ENCODE measurements around the gene FEM1C. TPM values are rescaled to one million over a fixed set of nuclear protein-coding genes. Genes with fewer than 3 reads are reported as not detected.

The FEM1C gene
- total and polyA plus RNA-seq, 2 experiments from 2014 or later: 12.0 to 16.5 TPM

DNA sequence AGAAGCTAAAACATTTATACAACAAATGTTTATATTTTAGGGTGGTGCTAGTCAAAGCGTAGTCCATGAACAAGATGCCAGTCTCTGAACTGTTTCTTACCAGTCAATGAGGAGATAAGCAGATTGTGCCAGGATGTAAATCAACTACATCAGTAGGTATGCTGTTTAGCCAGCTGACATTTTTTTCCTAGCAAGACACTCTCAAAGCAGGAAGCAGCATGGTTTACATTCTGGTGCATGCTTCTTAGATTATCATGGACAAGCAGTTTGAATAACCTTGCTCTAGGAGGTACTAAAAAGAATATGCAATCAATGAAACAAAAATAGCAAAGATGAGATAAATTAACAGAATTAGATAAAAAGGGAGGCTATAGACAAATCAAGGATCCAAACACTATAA is 40.7 kb upstream of the FEM1C start:
- TF ChIP-seq EZH2 (IDR thresholded peaks at IDR 0.05; ENCODE audit: insufficient read depth, poor library complexity, severe bottlenecking): no peak
- H3F3A ChIP-seq (ENCODE audit: insufficient read depth): peaks cover 14% of the 10 kb centered on the region; the same call in 1 of the 2 replicates
- H3K27me3 ChIP-seq (replicated peaks; ENCODE audit: insufficient read depth): no peaks in the 10 kb centered on the region
- H3K4me3 ChIP-seq: no peak overlapping the region
- no peak overlapping the region for H3K27ac ChIP-seq
- H3K79me2 ChIP-seq (ENCODE audit: insufficient read depth): peaks cover 96% of the 10 kb centered on the region
- in situ Hi-C loops (cut with MboI): loop anchor here (10.0 to 25.0 kb wide), 2 partner anchors 270 to 498 kb away; no protein-coding TSS in a partner anchor
- no peak overlapping the region for H3K4me2 ChIP-seq (ENCODE audit: unreplicated experiment)
- peaks cover 4% of the 10 kb centered on the region for H3K36me3 ChIP-seq (ENCODE audit: low read depth)
- 100% methylated on average over 1 of the region's 1 CpG for WGBS, 2 experiments (ENCODE audit: low coverage in 1 of 2, low lambda C conversion rate in 2 of 2, missing lambda C conversion rate in 2 of 2)
- H3K9ac ChIP-seq: no peak overlapping the region
- H2AFZ ChIP-seq: no peak overlapping the region
- no peaks in the 10 kb centered on the region for H3K9me2 ChIP-seq (ENCODE audit: insufficient read depth)
- no peaks in the 10 kb centered on the region for H3K9me3 ChIP-seq (ENCODE audit: low read depth)
- 0 out of 2 replicates have a peak, but pooled peaks cover 4% of the 10 kb centered on the region for H4K20me1 ChIP-seq (ENCODE audit: insufficient read depth)
- DNase-seq: no peak
- peaks cover 15% of the 10 kb centered on the region for H3K4me1 ChIP-seq (ENCODE audit: insufficient read depth)

- Histone ChIP-seq H3K36me3 (ENCODE audit: low read depth) (peaks cover 9% of the 10 kb centered on the region), H2AFZ (no peak overlapping the region), H3K79me2 (ENCODE audit: insufficient read depth) (peaks cover 96% of the 10 kb centered on the region), H3K27me3 (replicated peaks; ENCODE audit: insufficient read depth) (no peaks in the 10 kb centered on the region), H3K9ac (no peak overlapping the region), H3K4me3 (no peak overlapping the region), H3K27ac (no peak overlapping the region; the same call in 1 of the 2 replicates), H3K4me1 (ENCODE audit: insufficient read depth) (peaks cover 15% of the 10 kb centered on the region), H3F3A (ENCODE audit: insufficient read depth) (peaks cover 11% of the 10 kb centered on the region; the same call in 1 of the 2 replicates), H3K9me2 (ENCODE audit: insufficient read depth) (no peaks in the 10 kb centered on the region), H3K4me2 (ENCODE audit: unreplicated experiment) (no peak overlapping the region), H4K20me1 (ENCODE audit: insufficient read depth) (0 out of 2 replicates have a peak, but pooled peaks cover 2% of the 10 kb centered on the region), H3K9me3 (ENCODE audit: low read depth) (no peaks in the 10 kb centered on the region)
- in situ Hi-C loops (cut with MboI): loop anchor here (10.0 to 25.0 kb wide), 2 partner anchors 270 to 497 kb away; no protein-coding TSS in a partner anchor
- peak; percentile 21 for DNase-seq
- WGBS, 2 experiments (ENCODE audit: low coverage in 1 of 2, low lambda C conversion rate in 2 of 2, missing lambda C conversion rate in 2 of 2): 91 to 100% methylated on average over 1 of the region's 1 CpG
- TF ChIP-seq EZH2 (IDR thresholded peaks at IDR 0.05; ENCODE audit: insufficient read depth, poor library complexity, severe bottlenecking) (no peak), EZH2phosphoT487 (IDR thresholded peaks at IDR 0.05; ENCODE audit: insufficient read depth, low read depth) (no peak)
These were observed 39.9 kb upstream of the FEM1C start for GRCh38 chr5:115584501-115584900.

DNA sequence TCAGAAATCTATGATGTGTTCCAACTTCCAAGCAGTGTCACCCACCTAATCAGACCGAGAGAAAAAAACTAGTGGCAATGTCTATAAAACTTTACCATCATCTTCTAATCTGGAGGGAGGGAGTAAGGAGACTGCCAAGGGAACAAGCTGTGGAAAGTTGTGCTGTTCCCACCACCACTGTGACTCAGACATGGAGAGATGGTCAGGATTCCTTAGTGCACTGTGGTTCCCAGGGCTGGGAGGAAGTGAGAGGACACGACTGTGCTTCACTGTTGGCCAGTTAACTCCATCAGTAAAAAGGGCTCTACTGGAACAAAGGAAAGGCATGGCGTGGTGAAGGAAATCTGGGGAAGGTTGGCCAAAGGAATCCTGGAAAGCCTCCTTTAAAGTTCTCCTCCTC is 38.9 kb upstream of the FEM1C start:
- Histone ChIP-seq H3F3A (ENCODE audit: insufficient read depth) (peaks cover 4% of the 10 kb centered on the region; the same call in 1 of the 2 replicates), H3K27ac (peak overlapping the region; percentile 75), H3K4me3 (no peak overlapping the region), H3K36me3 (ENCODE audit: low read depth) (peaks cover 9% of the 10 kb centered on the region), H2AFZ (no peak overlapping the region), H3K9me3 (ENCODE audit: low read depth) (no peaks in the 10 kb centered on the region), H3K4me2 (ENCODE audit: unreplicated experiment) (peak overlapping the region; percentile 29), H3K27me3 (replicated peaks; ENCODE audit: insufficient read depth) (no peaks in the 10 kb centered on the region), H3K9ac (peak overlapping the region; percentile 36), H4K20me1 (ENCODE audit: insufficient read depth) (no peaks in the 10 kb centered on the region), H3K79me2 (ENCODE audit: insufficient read depth) (peaks cover 88% of the 10 kb centered on the region), H3K9me2 (ENCODE audit: insufficient read depth) (no peaks in the 10 kb centered on the region), H3K4me1 (ENCODE audit: insufficient read depth) (peaks cover 15% of the 10 kb centered on the region)
- 28 to 34% methylated on average over 3 of the region's 3 CpGs for WGBS, 2 experiments (ENCODE audit: low coverage in 1 of 2, low lambda C conversion rate in 2 of 2, missing lambda C conversion rate in 2 of 2)
- in situ Hi-C loops (cut with MboI): loop anchor here (10.0 to 25.0 kb wide), 2 partner anchors 269 to 496 kb away; no protein-coding TSS in a partner anchor
- DNase-seq: peak; percentile 93
- TF ChIP-seq EZH2phosphoT487 (IDR thresholded peaks at IDR 0.05; ENCODE audit: insufficient read depth, low read depth) (no peak), EZH2 (IDR thresholded peaks at IDR 0.05; ENCODE audit: insufficient read depth, poor library complexity, severe bottlenecking) (no peak)

DNA sequence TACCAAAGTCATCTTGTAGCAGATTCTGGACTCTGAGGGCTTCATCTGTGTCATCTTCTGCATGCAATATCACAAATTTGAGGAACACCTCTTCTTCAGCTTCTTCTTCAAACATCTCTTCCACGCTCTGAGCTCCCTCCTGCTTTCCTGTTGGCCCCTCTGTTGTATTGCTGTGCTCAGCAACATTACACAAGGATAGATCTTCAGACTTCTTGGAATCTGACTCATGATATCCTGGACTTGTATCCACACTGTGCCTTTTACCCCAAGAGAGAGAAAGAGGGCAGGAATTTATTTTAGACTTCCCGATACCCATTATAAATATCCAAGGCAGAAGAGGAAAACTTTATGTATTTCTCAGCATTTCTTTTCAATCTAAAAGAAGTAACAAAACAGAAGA is 36.4 kb upstream of the FEM1C start:
- no peak overlapping the region for H3K9ac ChIP-seq
- TF ChIP-seq EZH2 (IDR thresholded peaks at IDR 0.05; ENCODE audit: insufficient read depth, poor library complexity, severe bottlenecking): no peak
- TF ChIP-seq EZH2phosphoT487 (IDR thresholded peaks at IDR 0.05; ENCODE audit: insufficient read depth, low read depth): no peak
- H3K79me2 ChIP-seq (ENCODE audit: insufficient read depth): peaks cover 65% of the 10 kb centered on the region
- DNase-seq: no peak
- no peak overlapping the region for H3K27ac ChIP-seq
- no peaks in the 10 kb centered on the region for H3K9me3 ChIP-seq (ENCODE audit: low read depth)
- H3F3A ChIP-seq (ENCODE audit: insufficient read depth): peaks cover 11% of the 10 kb centered on the region
- in situ Hi-C loops (cut with MboI): loop anchor here (10.0 to 25.0 kb wide), 2 partner anchors 266 to 494 kb away; no protein-coding TSS in a partner anchor
- no peaks in the 10 kb centered on the region for H3K9me2 ChIP-seq (ENCODE audit: insufficient read depth)
- no peaks in the 10 kb centered on the region for H4K20me1 ChIP-seq (ENCODE audit: insufficient read depth)
- 95 to 97% methylated on average over 2 of the region's 2 CpGs for WGBS, 2 experiments (ENCODE audit: low coverage in 1 of 2, low lambda C conversion rate in 2 of 2, missing lambda C conversion rate in 2 of 2)
- no peaks in the 10 kb centered on the region for H3K27me3 ChIP-seq (replicated peaks; ENCODE audit: insufficient read depth)
- H3K4me3 ChIP-seq: no peak overlapping the region
- no peak overlapping the region for H2AFZ ChIP-seq
- no peak overlapping the region for H3K4me2 ChIP-seq (ENCODE audit: unreplicated experiment)
- H3K36me3 ChIP-seq (ENCODE audit: low read depth): peaks cover 9% of the 10 kb centered on the region
- peaks cover 20% of the 10 kb centered on the region for H3K4me1 ChIP-seq (ENCODE audit: insufficient read depth)

Measured in GM23248 (cell line).